ENCODE measurements around the gene NEGR1. TPM values are rescaled to one million over a fixed set of nuclear protein-coding genes. Genes with fewer than 3 reads are reported as not detected.

Gene NEGR1
- total and polyA plus RNA-seq, 7 experiments from 2014 or later, result 0.08 to 1.2 TPM; not detected in 5

DNA sequence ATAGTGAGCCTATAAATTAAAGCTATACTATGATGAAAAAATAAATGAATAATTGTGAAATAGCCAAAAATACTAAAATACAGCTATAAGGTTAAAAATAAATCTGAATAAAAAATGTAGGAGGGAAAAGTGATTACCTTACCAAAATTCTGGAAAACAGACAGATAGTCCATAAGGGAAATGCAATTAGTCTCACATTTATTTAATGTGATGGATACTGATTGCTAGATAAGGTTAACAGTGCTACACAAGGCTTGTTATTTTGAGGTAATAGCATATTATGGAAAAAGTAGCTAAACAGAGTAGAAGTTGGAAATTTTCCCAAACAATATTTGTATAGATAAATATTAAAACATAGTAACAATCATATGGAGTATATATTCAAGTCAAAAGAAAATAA, 413.0 kb downstream of the NEGR1 start:
- no peak for DNase-seq
- Histone ChIP-seq H3K4me3 (ENCODE audit: low read length) (no peak overlapping the region), H3K9me3 (ENCODE audit: control insufficient read depth in 2 of 3, low read length in 3 of 3) (no peaks in the 10 kb centered on the region), H3K27me3 (ENCODE audit: control insufficient read depth in 2 of 2, insufficient read depth in 2 of 2, low read length in 2 of 2) (no peaks in the 10 kb centered on the region), H3K36me3 (ENCODE audit: control insufficient read depth in 2 of 3, insufficient read depth in 3 of 3, low read length in 3 of 3) (no peaks in the 10 kb centered on the region), H3K4me1 (ENCODE audit: control insufficient read depth in 2 of 2, insufficient read depth in 2 of 2, low read length in 2 of 2) (no peaks in the 10 kb centered on the region), H3K27ac (ENCODE audit: low read depth, low read length) (no peak overlapping the region)
- Mint-ChIP-seq H3K36me3 (no peaks in the 10 kb centered on the region), H3K9me3 (peaks cover 0 to 5% (median 0%) of the 10 kb centered on the region in 11 donors), H3K4me1 (no peaks in the 10 kb centered on the region), H3K27me3 (no peaks in the 10 kb centered on the region), H3K27ac (no peak overlapping the region), H3K4me3 (no peak overlapping the region)
- ChIA-PET POLR2A (no interaction called here), CTCF (no interaction called here)
- ATAC-seq, result no peak
- intact Hi-C loops (cut with micrococcal nuclease), result no loop called here

GRCh38 chr1:71862756-71863155, 419.6 kb downstream of the NEGR1 start:
- no peaks in the 10 kb centered on the region for H3K27me3 Mint-ChIP-seq
- H3K4me3 Mint-ChIP-seq, result no peak overlapping the region
- CTCF ChIA-PET, result no interaction called here
- no peaks in the 10 kb centered on the region for H3K36me3 Mint-ChIP-seq
- no peak for DNase-seq
- Histone ChIP-seq H3K27ac (ENCODE audit: low read depth, low read length) (no peak overlapping the region), H3K36me3 (ENCODE audit: control insufficient read depth in 2 of 3, insufficient read depth in 3 of 3, low read length in 3 of 3) (no peaks in the 10 kb centered on the region), H3K27me3 (ENCODE audit: control insufficient read depth in 2 of 2, insufficient read depth in 2 of 2, low read length in 2 of 2) (no peaks in the 10 kb centered on the region), H3K4me3 (ENCODE audit: low read length) (no peak overlapping the region), H3K4me1 (ENCODE audit: control insufficient read depth in 2 of 2, insufficient read depth in 2 of 2, low read length in 2 of 2) (no peaks in the 10 kb centered on the region), H3K9me3 (ENCODE audit: control insufficient read depth in 2 of 3, low read length in 3 of 3) (no peaks in the 10 kb centered on the region)
- H3K4me1 Mint-ChIP-seq, result no peaks in the 10 kb centered on the region
- no peak overlapping the region for H3K27ac Mint-ChIP-seq
- POLR2A ChIA-PET, result no interaction called here
- intact Hi-C loops (cut with micrococcal nuclease), result no loop called here
- peaks cover 0 to 16% (median 4%) of the 10 kb centered on the region in 11 donors for H3K9me3 Mint-ChIP-seq
- no peak for ATAC-seq

DNA sequence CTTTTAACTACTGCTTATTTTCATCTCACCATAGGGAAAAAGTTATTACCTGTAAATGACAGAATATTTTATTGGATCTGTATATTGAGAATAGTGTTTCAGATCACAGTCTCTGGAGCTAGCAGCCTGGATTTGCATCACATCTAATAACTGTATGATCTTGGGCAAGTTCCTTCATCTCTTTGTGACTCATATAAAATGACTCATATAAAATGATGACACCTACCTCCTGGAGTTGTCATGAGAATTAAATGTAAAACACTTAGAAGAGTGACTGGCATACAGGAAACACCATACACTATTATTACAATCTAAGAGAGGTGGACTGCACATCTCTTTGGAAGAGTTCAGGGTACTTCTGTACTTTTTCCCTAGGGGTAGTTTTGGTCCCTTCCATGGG, 421.3 kb downstream of the NEGR1 start:
- no peak overlapping the region for H3K4me3 Mint-ChIP-seq
- no peaks in the 10 kb centered on the region for H3K27me3 Mint-ChIP-seq
- H3K27ac ChIP-seq (ENCODE audit: low read depth, low read length), result no peak overlapping the region
- H3K36me3 ChIP-seq (ENCODE audit: control insufficient read depth in 2 of 3, insufficient read depth in 3 of 3, low read length in 3 of 3), result no peaks in the 10 kb centered on the region
- H3K4me1 ChIP-seq (ENCODE audit: control insufficient read depth in 2 of 2, insufficient read depth in 2 of 2, low read length in 2 of 2), result no peaks in the 10 kb centered on the region
- POLR2A ChIA-PET, result no interaction called here
- H3K4me1 Mint-ChIP-seq, result no peaks in the 10 kb centered on the region
- no peaks in the 10 kb centered on the region for H3K27me3 ChIP-seq (ENCODE audit: control insufficient read depth in 2 of 2, insufficient read depth in 2 of 2, low read length in 2 of 2)
- no peak for DNase-seq
- no peaks in the 10 kb centered on the region for H3K9me3 ChIP-seq (ENCODE audit: control insufficient read depth in 2 of 3, low read length in 3 of 3)
- CTCF ChIA-PET, result no interaction called here
- peaks cover 0 to 16% (median 4%) of the 10 kb centered on the region in 11 donors for H3K9me3 Mint-ChIP-seq
- intact Hi-C loops (cut with micrococcal nuclease), result no loop called here
- no peak overlapping the region for H3K4me3 ChIP-seq (ENCODE audit: low read length)
- ATAC-seq, result peak; percentile 51
- no peaks in the 10 kb centered on the region for H3K36me3 Mint-ChIP-seq
- no peak overlapping the region for H3K27ac Mint-ChIP-seq

- H3K27me3 ChIP-seq (ENCODE audit: control insufficient read depth in 2 of 2, insufficient read depth in 2 of 2, low read length in 2 of 2), result no peaks in the 10 kb centered on the region
- H3K27ac Mint-ChIP-seq, result no peak overlapping the region
- H3K36me3 Mint-ChIP-seq, result no peaks in the 10 kb centered on the region
- POLR2A ChIA-PET, result no interaction called here
- ATAC-seq (no peak), DNase-seq (no peak)
- H3K4me3 Mint-ChIP-seq, result no peak overlapping the region
- peaks cover 0 to 16% (median 2%) of the 10 kb centered on the region in 11 donors for H3K9me3 Mint-ChIP-seq
- no peak overlapping the region for H3K4me3 ChIP-seq (ENCODE audit: low read length)
- H3K9me3 ChIP-seq (ENCODE audit: control insufficient read depth in 2 of 3, low read length in 3 of 3), result no peaks in the 10 kb centered on the region
- H3K27ac ChIP-seq (ENCODE audit: low read depth, low read length), result no peak overlapping the region
- H3K27me3 Mint-ChIP-seq, result no peaks in the 10 kb centered on the region
- H3K36me3 ChIP-seq (ENCODE audit: control insufficient read depth in 2 of 3, insufficient read depth in 3 of 3, low read length in 3 of 3), result no peaks in the 10 kb centered on the region
- intact Hi-C loops (cut with micrococcal nuclease), result no loop called here
- CTCF ChIA-PET, result interaction anchor here (0.6 kb wide), 1 partner anchor 396 kb away, joined by 3 read pairs; no protein-coding TSS in a partner anchor
- H3K4me1 ChIP-seq (ENCODE audit: control insufficient read depth in 2 of 2, insufficient read depth in 2 of 2, low read length in 2 of 2), result no peaks in the 10 kb centered on the region
- no peaks in the 10 kb centered on the region for H3K4me1 Mint-ChIP-seq
Measured at GRCh38 chr1:71859806-71860205, 422.5 kb downstream of the NEGR1 start.

GRCh38 chr1:71857862-71858261, 424.5 kb downstream of the NEGR1 start:
- Mint-ChIP-seq H3K9me3 (peaks cover 0 to 16% (median 0%) of the 10 kb centered on the region in 11 donors), H3K4me3 (no peak overlapping the region), H3K27me3 (no peaks in the 10 kb centered on the region), H3K27ac (no peak overlapping the region), H3K36me3 (no peaks in the 10 kb centered on the region), H3K4me1 (no peaks in the 10 kb centered on the region)
- Histone ChIP-seq H3K4me1 (ENCODE audit: control insufficient read depth in 2 of 2, insufficient read depth in 2 of 2, low read length in 2 of 2) (no peaks in the 10 kb centered on the region), H3K27me3 (ENCODE audit: control insufficient read depth in 2 of 2, insufficient read depth in 2 of 2, low read length in 2 of 2) (no peaks in the 10 kb centered on the region), H3K27ac (ENCODE audit: low read depth, low read length) (no peak overlapping the region), H3K9me3 (ENCODE audit: control insufficient read depth in 2 of 3, low read length in 3 of 3) (no peaks in the 10 kb centered on the region), H3K36me3 (ENCODE audit: control insufficient read depth in 2 of 3, insufficient read depth in 3 of 3, low read length in 3 of 3) (no peaks in the 10 kb centered on the region), H3K4me3 (ENCODE audit: low read length) (no peak overlapping the region)
- intact Hi-C loops (cut with micrococcal nuclease), result no loop called here
- ChIA-PET POLR2A (no interaction called here), CTCF (interaction anchor here (0.6 kb wide), 1 partner anchor 414 kb away, joined by 4 read pairs; no protein-coding TSS in a partner anchor)
- DNase-seq (no peak), ATAC-seq (no peak)

DNA sequence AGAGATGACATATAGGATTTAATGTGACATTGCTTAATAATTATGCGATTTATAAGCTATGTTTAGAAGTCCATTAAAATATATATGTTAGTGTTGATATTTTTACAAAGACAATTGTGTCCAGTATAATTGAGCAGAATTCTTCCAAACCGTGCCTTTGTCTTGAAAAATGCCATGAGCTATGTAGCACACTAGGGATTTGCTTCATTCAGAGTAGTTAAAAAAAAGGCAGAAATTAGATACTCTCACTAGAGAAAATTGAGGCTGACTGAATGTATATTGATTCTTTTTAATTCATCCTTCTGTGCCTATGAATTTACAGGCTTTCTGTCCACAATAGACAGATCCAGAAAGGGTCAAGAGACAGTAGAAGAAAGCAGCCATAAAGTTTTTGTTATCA, 429.0 kb downstream of the NEGR1 start:
- H3K4me3 Mint-ChIP-seq, result no peak overlapping the region

GRCh38 chr1:71850936-71851335, 431.4 kb downstream of the NEGR1 start:
- intact Hi-C loops (cut with micrococcal nuclease), result no loop called here
- POLR2A ChIA-PET, result no interaction called here

More for the DNA sequence above, 429.0 kb downstream of the NEGR1 start:
- Mint-ChIP-seq H3K9me3 (peaks cover 0 to 5% (median 0%) of the 10 kb centered on the region in 11 donors), H3K27me3 (no peaks in the 10 kb centered on the region), H3K4me1 (no peaks in the 10 kb centered on the region), H3K27ac (no peak overlapping the region), H3K36me3 (no peaks in the 10 kb centered on the region)
- no peak for DNase-seq
- H3K4me1 ChIP-seq (ENCODE audit: control insufficient read depth in 2 of 2, insufficient read depth in 2 of 2, low read length in 2 of 2), result no peaks in the 10 kb centered on the region
- H3K27ac ChIP-seq (ENCODE audit: low read depth, low read length), result no peak overlapping the region
- intact Hi-C loops (cut with micrococcal nuclease), result no loop called here
- CTCF ChIA-PET, result no interaction called here
- no peaks in the 10 kb centered on the region for H3K36me3 ChIP-seq (ENCODE audit: control insufficient read depth in 2 of 3, insufficient read depth in 3 of 3, low read length in 3 of 3)
- ATAC-seq, result no peak
- no peaks in the 10 kb centered on the region for H3K9me3 ChIP-seq (ENCODE audit: control insufficient read depth in 2 of 3, low read length in 3 of 3)
- H3K27me3 ChIP-seq (ENCODE audit: control insufficient read depth in 2 of 2, insufficient read depth in 2 of 2, low read length in 2 of 2), result no peaks in the 10 kb centered on the region
- no peak overlapping the region for H3K4me3 ChIP-seq (ENCODE audit: low read length)
- POLR2A ChIA-PET, result no interaction called here

More at GRCh38 chr1:71850936-71851335, 431.4 kb downstream of the NEGR1 start:
- Mint-ChIP-seq H3K4me1 (no peaks in the 10 kb centered on the region), H3K9me3 (peaks cover 0 to 5% (median 0%) of the 10 kb centered on the region in 11 donors), H3K36me3 (no peaks in the 10 kb centered on the region), H3K27ac (no peak overlapping the region), H3K4me3 (no peak overlapping the region), H3K27me3 (no peaks in the 10 kb centered on the region)
- Histone ChIP-seq H3K9me3 (ENCODE audit: control insufficient read depth in 2 of 3, low read length in 3 of 3) (no peaks in the 10 kb centered on the region), H3K4me3 (ENCODE audit: low read length) (no peak overlapping the region), H3K36me3 (ENCODE audit: control insufficient read depth in 2 of 3, insufficient read depth in 3 of 3, low read length in 3 of 3) (no peaks in the 10 kb centered on the region), H3K27me3 (ENCODE audit: control insufficient read depth in 2 of 2, insufficient read depth in 2 of 2, low read length in 2 of 2) (no peaks in the 10 kb centered on the region), H3K4me1 (ENCODE audit: control insufficient read depth in 2 of 2, insufficient read depth in 2 of 2, low read length in 2 of 2) (no peaks in the 10 kb centered on the region), H3K27ac (ENCODE audit: low read depth, low read length) (no peak overlapping the region)
- DNase-seq (no peak), ATAC-seq (no peak)
- CTCF ChIA-PET, result no interaction called here

Data from naive thymus-derived CD4-positive, alpha-beta T cell (primary cell).